Stimulated activated CD8-positive, alpha-beta memory T cell treated with anti-CD3 and anti-CD28 coated beads, Interleukin-4, amount 100 ng/mL, for 48 hours (primary cell): ENCODE data around the gene LRRC3C.
A peak's percentile ranks its signal among the peaks of the same experiment; 100 is the strongest.

Experiments
- DNase-seq: peaks from one replicate; pipeline ENCODE4 v3.0.0-alpha.2; 2020

Gene LRRC3C

DNA sequence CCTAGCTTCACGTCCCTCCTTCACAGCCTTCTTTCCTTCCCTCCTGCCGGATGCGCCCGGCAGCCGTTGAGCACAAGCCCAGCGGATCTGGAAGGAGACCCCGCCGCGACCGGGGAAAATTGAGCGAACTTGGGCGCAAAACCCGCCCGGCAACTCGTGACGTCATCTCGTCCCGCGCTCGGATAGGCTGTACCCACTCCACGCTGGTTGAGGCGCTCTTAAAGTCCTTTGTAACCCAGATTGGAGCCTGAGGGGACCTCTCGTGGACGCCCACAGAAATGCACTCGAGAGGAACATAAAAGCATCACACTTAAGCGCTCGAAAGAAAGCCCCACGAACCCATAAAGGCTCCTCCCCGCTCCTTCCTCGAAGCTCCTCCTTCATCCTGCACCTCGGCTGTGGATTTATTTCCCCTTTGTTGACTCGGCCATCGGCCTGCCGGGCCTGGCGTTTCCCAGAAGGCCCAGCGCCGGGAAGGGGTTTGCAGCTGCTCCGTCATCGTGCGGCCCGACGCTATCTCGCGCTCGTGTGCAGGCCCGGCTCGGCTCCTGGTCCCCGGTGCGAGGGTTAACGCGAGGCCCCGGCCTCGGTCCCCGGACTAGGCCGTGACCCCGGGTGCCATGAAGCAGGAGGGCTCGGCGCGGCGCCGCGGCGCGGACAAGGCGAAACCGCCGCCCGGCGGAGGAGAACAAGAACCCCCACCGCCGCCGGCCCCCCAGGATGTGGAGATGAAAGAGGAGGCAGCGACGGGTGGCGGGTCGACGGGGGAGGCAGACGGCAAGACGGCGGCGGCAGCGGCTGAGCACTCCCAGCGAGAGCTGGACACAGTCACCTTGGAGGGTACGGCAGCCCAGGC lies 53.0 kb downstream of the LRRC3C start, which contains the start of gene PSMD3:
PSMD3 (plus strand) TSS at position 457 of the 856 bp plus-strand sequence; CDS start at position 621, 164 bp downstream.
- DNase-seq, result peak; percentile 98

DNA sequence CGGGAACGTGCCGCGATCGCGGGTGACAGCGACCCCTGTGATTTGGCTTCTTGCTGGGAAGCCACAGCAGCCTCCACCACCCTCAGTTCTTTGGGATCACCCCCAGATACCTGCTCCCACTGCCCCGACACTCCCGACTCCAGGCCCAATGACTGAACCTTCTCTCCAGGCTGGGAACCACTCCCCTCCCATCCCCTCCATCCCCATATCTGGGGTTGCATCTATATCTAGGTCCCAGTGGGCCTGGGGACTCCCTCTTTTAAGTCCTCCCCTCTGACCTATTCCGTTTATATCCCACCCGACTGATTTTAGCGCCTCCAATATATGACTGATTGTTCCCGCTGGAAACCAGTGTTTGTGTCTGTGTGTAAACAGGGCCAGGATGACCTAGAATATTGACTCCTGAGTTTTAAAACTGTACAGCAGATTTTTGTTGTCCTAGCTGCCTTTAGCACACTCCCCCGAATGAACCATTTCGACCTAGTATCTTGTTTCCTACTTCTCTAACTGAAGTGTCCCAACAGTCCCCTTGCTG lies 53.7 kb downstream of the LRRC3C start:
- no peak for DNase-seq

- no peak for DNase-seq
These were observed 54.3 kb downstream of the LRRC3C start for GRCh38 chr17:39981766-39982375.

GRCh38 chr17:39988206-39988810 lies 60.8 kb downstream of the LRRC3C start:
- no peak for DNase-seq

DNA sequence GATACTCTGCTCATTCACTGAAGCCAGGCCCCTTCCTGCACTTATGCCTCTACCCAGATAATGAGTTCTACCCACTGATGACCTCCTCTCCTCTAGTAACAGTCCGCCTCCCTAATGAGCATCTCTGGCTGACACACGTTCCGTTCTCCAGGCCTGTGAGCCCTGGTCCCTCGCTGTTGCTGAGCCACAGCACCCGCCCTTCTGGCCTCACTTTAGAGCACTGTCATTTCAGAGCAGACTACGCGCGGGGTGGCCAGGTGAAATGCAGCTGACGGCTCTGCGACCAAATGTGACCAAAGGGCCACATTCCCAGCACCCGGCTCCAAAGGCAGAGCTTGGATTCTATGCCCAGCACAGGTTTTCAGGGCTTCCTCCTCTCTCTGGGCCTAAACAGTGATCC lies 66.9 kb downstream of the LRRC3C start:
- no peak for DNase-seq
